Ishikawa (cell line): ENCODE data around the gene SLC36A1.

Source experiments
- EGR1 ChIP-seq: IDR thresholded peaks from 2 replicates; pipeline ENCODE4 v1.6.1; 2012
- TF ChIP-seq, protein P1 (sequence below): IDR thresholded peaks from 2 replicates; pipeline ENCODE4 v1.6.1; 2012; ENCODE audit warnings: low read depth, mild to moderate bottlenecking

DNA sequence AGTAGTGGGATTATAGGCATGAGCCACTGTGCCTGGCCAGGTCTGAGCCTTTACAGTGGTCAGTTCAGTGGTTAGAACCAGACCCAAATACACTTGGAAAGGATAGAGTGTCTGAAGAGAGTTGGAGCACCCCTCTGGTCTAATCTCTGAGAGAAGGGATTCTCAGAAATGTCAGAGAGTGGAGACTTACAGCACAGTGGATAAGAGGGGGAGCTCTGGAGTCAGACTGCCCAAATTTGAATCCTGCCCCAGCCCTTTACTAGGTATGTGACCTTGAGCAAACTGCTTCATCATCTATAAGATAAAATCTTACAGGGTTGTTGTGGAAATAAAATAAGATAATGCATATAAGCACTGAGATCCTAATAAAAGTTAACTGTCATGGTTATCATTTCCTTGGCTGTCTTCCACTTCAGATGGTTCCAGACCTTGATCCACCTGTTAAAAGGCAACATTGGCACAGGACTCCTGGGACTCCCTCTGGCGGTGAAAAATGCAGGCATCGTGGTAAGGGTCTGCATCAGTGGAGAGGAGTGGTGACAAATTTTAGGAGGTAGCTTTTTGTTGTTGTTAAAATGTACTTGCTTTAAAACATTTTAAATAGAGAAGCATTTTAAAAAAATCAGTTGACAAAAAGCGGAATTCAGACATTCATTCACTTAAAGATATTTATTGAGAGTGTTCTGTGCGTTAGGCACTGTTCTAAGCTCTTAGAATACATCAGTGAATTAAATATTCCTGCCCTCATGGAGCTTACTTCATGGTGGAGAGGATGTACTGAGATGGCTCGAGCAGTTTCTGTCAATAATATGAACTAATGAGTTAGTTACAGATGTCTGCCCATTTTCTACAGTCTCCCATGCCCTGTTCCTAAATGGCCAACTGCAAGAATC lies 16.0 kb downstream of the SLC36A1 start:
- TF ChIP-seq, protein P1, sequence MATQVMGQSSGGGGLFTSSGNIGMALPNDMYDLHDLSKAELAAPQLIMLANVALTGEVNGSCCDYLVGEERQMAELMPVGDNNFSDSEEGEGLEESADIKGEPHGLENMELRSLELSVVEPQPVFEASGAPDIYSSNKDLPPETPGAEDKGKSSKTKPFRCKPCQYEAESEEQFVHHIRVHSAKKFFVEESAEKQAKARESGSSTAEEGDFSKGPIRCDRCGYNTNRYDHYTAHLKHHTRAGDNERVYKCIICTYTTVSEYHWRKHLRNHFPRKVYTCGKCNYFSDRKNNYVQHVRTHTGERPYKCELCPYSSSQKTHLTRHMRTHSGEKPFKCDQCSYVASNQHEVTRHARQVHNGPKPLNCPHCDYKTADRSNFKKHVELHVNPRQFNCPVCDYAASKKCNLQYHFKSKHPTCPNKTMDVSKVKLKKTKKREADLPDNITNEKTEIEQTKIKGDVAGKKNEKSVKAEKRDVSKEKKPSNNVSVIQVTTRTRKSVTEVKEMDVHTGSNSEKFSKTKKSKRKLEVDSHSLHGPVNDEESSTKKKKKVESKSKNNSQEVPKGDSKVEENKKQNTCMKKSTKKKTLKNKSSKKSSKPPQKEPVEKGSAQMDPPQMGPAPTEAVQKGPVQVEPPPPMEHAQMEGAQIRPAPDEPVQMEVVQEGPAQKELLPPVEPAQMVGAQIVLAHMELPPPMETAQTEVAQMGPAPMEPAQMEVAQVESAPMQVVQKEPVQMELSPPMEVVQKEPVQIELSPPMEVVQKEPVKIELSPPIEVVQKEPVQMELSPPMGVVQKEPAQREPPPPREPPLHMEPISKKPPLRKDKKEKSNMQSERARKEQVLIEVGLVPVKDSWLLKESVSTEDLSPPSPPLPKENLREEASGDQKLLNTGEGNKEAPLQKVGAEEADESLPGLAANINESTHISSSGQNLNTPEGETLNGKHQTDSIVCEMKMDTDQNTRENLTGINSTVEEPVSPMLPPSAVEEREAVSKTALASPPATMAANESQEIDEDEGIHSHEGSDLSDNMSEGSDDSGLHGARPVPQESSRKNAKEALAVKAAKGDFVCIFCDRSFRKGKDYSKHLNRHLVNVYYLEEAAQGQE: no peak
- no peak for TF ChIP-seq EGR1
